Measurements from ENCODE around the gene ABCC1.
"Not testable (repeated sequence)": the region's sequence is repeated elsewhere in the genome, so short reads cannot be mapped to it uniquely, and the experiment has no call there.

ABCC1 gene

GRCh38 chr16:15946257-15947044, 3.0 kb upstream of the ABCC1 start:
- no peak for DNase-seq

DNA sequence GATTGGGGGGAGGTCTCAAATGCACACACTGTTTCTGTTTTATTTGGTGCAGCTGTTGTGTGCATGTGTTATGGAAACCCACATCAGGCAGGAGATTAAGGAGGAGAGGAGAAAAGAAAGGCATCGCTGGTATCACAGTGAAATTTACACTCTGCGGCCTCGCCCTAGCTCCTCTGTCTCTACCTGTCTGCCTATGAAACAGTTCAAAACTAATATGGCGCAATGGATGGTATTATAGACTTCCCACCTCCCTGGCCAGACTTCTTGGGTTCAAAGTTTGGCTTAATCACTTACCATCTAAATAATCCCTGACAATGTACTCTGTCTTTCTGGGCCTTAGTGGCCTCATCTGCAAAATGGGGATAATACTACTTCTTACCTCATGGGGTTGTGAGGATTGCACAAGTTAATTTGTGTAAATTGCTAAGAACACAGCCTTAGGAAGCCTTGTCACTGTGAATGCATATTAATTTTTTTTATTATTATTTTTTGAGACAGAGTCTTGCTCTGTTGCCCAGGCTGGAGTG, 1.4 kb upstream of the ABCC1 start:
- no peak for DNase-seq

GRCh38 chr16:15948532-15949209, 745 bp upstream of the ABCC1 start:
- no peak for DNase-seq

GRCh38 chr16:15950161-15950854, 892 bp downstream of the ABCC1 start:
- peak; percentile 75 for DNase-seq

GRCh38 chr16:15950869-15951268, 1.5 kb downstream of the ABCC1 start:
- no peak for DNase-seq

DNA sequence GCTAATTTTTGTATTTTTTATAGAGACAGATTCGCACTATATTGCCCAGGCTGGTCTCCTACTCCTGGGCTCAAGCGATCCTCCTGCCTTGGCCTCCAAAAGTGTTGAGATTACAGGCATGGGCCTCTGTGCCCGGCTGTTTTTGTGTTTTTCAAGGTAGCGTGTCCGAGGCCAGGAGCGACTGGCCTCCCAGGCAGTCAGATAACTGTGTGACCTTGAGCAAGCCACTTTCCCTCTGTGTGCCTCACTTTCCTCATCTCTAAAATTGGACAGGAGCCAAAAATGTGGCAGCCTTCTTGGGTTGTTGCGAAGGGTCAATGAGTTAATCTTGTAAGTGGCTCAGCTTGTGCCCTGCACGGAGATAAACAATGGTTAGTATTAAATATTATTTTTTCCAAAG, 2.4 kb downstream of the ABCC1 start:
- peak; percentile 47 for DNase-seq

DNA sequence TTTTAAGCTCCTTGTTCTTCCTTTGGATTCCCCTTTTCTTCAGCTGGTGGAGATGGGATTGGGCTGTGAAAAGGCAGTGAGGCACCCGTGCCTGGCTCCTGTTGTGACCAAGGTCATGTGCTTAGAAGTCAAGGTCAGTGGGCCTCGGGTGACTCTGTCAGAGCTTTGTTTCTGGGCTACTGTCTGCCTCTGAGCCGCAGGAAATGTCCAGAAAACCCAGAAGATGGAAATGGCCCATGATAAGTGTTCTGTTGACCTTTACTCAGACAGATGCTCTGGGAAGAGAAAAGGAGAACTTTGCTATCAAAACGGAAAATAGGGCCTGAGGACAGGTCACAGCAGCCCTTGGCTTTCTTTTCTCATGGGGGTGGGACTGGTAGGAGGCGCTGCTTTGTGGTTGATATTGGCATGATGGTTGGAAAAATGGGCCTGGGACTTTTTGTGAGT, 2.9 kb downstream of the ABCC1 start:
- peak; percentile 82 for DNase-seq

GRCh38 chr16:15953477-15953876, 4.1 kb downstream of the ABCC1 start:
- DNase-seq, result no peak

DNA sequence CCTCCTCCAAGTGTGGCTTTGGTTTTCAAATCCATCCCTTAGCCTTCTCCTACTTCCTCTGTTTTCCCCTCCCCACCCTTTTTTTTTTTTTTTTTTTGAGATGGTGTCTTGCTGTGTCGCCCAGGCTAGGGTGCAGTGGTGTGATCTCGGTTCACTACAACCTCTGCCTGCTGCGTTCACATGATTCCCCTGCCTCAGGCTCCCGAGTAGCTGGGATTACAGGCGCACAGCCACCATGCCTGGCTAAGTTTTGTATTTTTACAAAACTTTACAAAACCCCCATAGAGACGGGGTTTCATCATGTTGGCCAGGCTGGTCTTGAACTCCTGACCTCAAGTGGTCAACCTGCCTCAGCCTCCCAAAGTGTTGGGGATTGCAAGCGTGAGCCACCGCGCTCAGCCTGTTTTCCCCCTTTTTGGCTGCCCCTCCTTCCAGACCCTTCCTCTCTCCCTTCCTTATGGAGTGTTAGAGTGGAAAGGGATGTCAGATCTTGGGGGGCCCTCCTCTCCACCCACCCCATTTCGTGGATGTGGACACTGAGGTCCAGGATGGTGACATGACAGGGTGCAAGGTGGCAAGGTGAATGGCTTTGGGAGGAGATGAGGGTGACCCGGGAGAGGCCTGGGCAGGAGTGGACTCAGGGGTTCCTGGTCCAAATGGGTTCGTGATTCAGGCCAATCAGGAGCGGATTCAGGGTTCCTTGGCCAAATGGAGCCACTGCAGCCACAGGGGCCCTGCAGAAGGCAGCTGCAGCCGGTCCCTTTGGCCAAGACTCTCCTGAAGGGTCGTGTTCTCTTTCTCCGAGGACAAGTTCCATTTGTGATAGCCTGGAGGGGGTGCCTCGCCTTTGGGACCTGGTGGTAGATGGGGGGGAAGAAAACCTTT, 4.8 kb downstream of the ABCC1 start:
- DNase-seq, result no peak

DNA sequence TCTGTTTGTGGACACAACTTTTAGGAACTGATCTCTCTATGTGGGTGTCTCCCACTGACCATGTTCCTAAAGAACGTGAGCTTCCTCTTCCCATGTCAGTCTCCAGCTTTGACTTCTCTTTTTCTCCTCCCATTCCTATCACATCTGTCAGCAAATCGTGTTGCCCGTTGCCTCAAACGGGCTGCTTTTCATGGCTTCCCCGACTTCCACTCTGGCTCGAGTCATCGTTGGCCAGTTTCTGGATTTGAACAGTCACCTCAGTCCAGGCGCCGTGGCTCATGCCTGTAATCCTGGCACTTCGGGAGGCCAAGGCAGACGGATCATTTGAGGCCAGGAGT, 5.4 kb downstream of the ABCC1 start:
- DNase-seq, result peak; percentile 33

- no peak for DNase-seq
Measured at GRCh38 chr16:15955425-15955824, 6.0 kb downstream of the ABCC1 start.

GRCh38 chr16:15956106-15956505, 6.7 kb downstream of the ABCC1 start:
- not testable (repeated sequence) for DNase-seq

DNA sequence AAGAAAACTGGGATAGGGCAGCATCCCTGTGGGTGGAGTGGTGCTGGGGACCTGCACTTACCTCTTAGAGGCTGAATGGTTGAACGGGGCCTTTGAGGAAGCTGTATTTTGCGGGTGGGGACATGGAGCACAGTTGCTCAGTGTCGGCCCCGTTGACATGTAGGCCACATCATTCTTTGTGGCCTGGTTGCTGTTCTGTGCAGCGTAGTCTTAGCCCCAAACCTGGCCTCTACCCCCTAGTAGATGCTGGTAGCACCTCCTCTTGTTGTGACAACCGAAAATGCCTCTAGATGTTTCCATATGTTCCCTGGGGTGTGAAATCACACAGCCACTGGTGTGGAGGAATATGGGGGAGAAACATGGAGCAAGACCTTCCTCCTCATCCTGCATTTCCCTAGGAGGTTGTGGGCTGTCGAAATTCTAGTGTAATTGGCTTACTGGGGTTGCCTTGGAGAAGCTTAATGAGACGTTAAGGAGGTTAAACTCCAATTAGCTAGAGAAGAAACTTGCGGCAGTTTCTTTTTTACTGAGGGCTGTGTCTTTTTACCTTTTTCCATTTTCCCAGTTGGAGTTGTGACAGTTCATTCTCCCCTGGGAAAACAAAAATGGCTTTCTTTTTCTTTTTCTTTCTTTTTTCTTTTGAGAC, 9.4 kb downstream of the ABCC1 start:
- DNase-seq, result no peak

GRCh38 chr16:15960124-15960971, 10.9 kb downstream of the ABCC1 start:
- no peak for DNase-seq

GRCh38 chr16:15961060-15961511, 11.7 kb downstream of the ABCC1 start:
- peak; percentile 71 for DNase-seq

- DNase-seq, result no peak
Measured at GRCh38 chr16:15961571-15962090, 12.2 kb downstream of the ABCC1 start.

DNA sequence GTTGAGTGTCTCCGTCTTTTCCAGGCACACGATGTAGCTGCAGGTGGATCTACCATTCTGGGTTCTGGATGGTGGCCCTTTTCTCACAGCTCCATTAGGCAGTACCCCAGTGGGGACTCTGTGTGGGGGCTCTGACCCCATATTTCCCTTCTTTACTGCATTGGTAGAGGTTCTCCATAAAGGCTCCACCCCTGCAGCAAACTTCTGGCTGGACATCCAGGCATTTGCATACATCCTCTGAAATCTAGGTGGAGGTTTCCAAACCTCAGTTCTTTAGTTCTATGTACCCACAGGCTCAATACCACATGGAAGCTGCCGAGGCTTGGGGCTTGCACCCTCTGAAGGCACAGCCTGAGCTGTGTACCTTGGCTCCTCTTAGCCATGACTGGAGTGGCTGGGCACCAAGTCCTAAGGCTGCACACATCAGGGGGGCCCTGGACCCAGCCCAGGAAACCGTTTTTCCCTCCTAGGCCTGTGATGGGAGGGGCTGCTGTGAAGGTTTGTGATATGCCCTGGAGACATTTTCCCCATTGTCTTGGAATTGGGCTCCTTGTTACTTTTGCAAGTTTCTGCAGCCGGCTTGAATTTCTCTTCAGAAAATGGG, 14.0 kb downstream of the ABCC1 start:
- DNase-seq, result no peak

DNA sequence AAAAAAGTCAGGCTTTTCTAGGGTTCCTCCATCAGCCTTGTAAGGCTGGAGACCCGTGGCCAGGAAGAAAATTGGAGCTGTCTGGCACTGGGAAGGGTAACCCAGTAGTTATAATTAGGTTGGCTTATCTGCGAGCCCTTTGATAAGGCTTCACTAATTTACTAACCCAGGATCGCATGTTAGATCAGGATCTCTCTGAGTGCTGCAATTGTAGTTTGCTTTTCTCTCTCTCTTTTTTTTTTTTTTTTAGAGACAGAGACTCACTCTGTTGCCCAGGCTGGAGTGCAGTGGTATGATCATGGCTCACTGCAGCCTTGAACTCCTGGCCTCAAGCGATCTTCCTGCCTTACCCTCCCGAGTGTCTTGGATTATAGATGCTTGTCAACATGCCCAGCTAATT, 17.0 kb downstream of the ABCC1 start:
- DNase-seq, result no peak

- no peak for DNase-seq
Measured at GRCh38 chr16:15966836-15967546, 17.6 kb downstream of the ABCC1 start.
